Progenitor cell of endocrine pancreas (in vitro differentiated cells): ENCODE results near the gene KCNMB3. TPM values are rescaled to one million over a fixed set of nuclear protein-coding genes. Genes with fewer than 3 reads are reported as not detected.

ENCODE experiments used
- DNase-seq: peaks from one replicate; pipeline ENCODE4 v3.0.0; 2021; ENCODE audit warnings: low spot score; ENCODE audit not compliant: unreplicated experiment
- H3K27ac Mint-ChIP-seq: 2 replicates; pipeline ENCODE4 v1.8.0; 2021; ENCODE audit warnings: mild to moderate bottlenecking, moderate library complexity, mixed read lengths
- H3K27me3 Mint-ChIP-seq: 2 replicates; pipeline ENCODE4 v1.8.0; 2021; ENCODE audit warnings: mixed read lengths
- H3K36me3 Mint-ChIP-seq: 2 replicates; pipeline ENCODE4 v1.8.0; 2022; ENCODE audit warnings: mixed read lengths; ENCODE audit not compliant: insufficient read depth
- H3K4me1 Mint-ChIP-seq: 2 replicates; pipeline ENCODE4 v1.8.0; 2021; ENCODE audit warnings: low read depth, mixed read lengths
- H3K4me3 Mint-ChIP-seq: 2 replicates; pipeline ENCODE4 v1.8.0; 2021; ENCODE audit warnings: low read depth, mild to moderate bottlenecking, moderate library complexity, mixed read lengths
- H3K9me3 Mint-ChIP-seq: 2 replicates; pipeline ENCODE4 v1.8.0; 2021; ENCODE audit warnings: low read depth, mixed read lengths
- CTCF ChIP-seq: fragments of 200-600 bp; sonication (generic); IDR thresholded peaks from one replicate; pipeline ENCODE4 v1.5.0; 2021; ENCODE audit warnings: antibody characterized with exemption, mild to moderate bottlenecking; ENCODE audit not compliant: unreplicated experiment
- total RNA-seq: library from RNA; stranded (reverse); gene quantifications from 2 replicates; pipeline ENCODE4 v1.2.1, GENCODE V29; 2021

Gene KCNMB3
- total RNA-seq, 1 donor from 2014 or later, result 4.4 TPM

DNA sequence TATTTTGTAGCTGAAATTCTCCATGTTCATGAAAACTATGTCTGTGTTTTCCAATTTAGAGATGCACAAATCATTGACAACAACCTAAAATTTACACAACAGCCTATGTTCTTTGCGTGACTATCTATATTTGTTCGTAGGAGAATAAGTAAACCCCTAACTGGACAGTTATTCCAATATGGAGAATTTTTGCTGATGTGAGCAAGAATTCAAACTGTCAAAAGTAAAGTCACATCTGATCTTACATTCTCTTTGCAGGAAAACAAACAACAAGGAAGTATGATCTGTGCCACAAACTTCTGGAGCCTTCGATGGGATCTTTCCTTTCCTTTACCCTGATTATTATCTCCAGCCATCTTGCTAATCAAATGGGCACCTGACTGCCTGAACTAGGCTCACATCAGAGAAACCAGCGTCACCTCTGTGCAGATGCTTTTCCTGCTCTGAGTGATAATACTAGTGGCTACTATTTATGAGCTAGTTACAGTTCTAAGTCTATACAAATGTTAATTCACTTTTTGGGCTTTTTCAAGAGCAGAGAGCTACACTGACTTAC is 18.3 kb upstream of the KCNMB3 start:
- no peaks in the 10 kb centered on the region for H3K4me1 Mint-ChIP-seq
- H3K27ac Mint-ChIP-seq, result no peak overlapping the region
- no peak for TF ChIP-seq CTCF
- H3K4me3 Mint-ChIP-seq, result no peak overlapping the region
- no peaks in the 10 kb centered on the region for H3K36me3 Mint-ChIP-seq
- no peaks in the 10 kb centered on the region for H3K27me3 Mint-ChIP-seq
- H3K9me3 Mint-ChIP-seq, result no peaks in the 10 kb centered on the region
- DNase-seq, result no peak

DNA sequence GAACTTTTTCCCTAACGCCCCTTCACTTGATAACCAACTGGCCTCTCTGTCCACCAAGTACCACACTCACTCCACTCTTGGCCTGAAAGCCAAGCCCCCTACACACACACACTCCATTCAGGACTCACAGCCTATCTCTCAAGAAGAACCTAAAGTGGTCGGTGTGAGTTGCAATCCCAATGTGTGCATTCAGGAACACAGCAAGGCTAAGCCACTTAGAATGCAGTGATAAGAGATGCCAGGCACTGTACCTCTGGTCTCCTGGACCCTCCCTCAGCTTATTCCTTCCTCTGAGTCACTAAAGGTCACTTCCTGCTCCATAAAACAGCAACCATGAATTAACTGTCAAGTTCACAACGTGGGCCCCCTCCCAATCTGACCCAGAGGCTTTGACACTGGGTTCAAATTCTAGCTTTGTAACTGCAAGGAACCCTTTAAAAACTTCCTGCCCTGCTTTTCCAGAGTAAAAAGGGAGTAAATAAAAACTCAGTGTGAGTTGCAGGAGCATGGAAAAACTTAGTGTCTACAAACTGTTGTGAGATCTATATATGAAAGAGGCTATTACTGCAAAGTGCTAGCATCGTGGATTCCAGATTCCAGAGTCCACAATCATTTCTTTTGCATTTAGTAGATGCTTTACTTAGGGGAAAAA is 17.6 kb upstream of the KCNMB3 start:
- Mint-ChIP-seq H3K9me3 (no peaks in the 10 kb centered on the region), H3K4me3 (no peak overlapping the region), H3K27ac (no peak overlapping the region), H3K36me3 (no peaks in the 10 kb centered on the region), H3K4me1 (no peaks in the 10 kb centered on the region), H3K27me3 (no peaks in the 10 kb centered on the region)
- TF ChIP-seq CTCF, result no peak
- DNase-seq, result no peak

GRCh38 chr3:179266701-179267211 is 15.8 kb upstream of the KCNMB3 start:
- no peak overlapping the region for H3K27ac Mint-ChIP-seq
- no peaks in the 10 kb centered on the region for H3K9me3 Mint-ChIP-seq
- no peak overlapping the region for H3K4me3 Mint-ChIP-seq
- no peaks in the 10 kb centered on the region for H3K36me3 Mint-ChIP-seq
- no peaks in the 10 kb centered on the region for H3K4me1 Mint-ChIP-seq
- no peak for DNase-seq
- no peak for TF ChIP-seq CTCF
- no peaks in the 10 kb centered on the region for H3K27me3 Mint-ChIP-seq

- no peak overlapping the region for H3K4me3 Mint-ChIP-seq
- H3K27me3 Mint-ChIP-seq, result no peaks in the 10 kb centered on the region
- no peak for DNase-seq
- H3K9me3 Mint-ChIP-seq, result peaks cover under 1% of the 10 kb centered on the region
- H3K36me3 Mint-ChIP-seq, result peaks cover under 1% of the 10 kb centered on the region
- no peaks in the 10 kb centered on the region for H3K4me1 Mint-ChIP-seq
- H3K27ac Mint-ChIP-seq, result no peak overlapping the region
- no peak for TF ChIP-seq CTCF
These were observed 15.0 kb upstream of the KCNMB3 start for GRCh38 chr3:179265875-179266274.

DNA sequence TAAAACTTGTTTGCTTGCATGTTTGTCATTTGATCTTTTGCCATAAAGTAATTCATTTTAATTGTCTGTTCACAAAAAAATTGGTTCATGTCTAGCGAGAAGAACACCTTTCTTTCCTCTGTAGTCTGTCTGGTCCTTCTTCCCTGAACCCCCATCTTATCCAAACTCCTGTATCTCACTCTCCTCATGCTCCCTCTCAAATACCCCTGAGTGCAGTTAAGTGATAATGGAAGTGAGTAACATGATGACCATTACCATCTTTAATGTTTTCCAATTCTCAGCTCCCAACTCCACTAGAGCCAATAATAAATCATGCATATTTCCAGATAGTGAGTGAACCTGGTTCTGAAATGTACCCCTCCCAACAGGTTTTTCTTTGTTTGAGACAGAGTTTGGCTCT is 14.2 kb upstream of the KCNMB3 start:
- H3K9me3 Mint-ChIP-seq, result peaks cover 9% of the 10 kb centered on the region
- no peak for TF ChIP-seq CTCF
- no peak overlapping the region for H3K4me3 Mint-ChIP-seq
- DNase-seq, result no peak
- H3K4me1 Mint-ChIP-seq, result no peaks in the 10 kb centered on the region
- no peaks in the 10 kb centered on the region for H3K27me3 Mint-ChIP-seq
- peaks cover 7% of the 10 kb centered on the region for H3K36me3 Mint-ChIP-seq
- H3K27ac Mint-ChIP-seq, result no peak overlapping the region
